ENCODE results near the gene SENP3.
A peak's percentile ranks its signal among the peaks of the same experiment; 100 is the strongest.
"Not testable (repeated sequence)": the region's sequence is repeated elsewhere in the genome, so short reads cannot be mapped to it uniquely, and the experiment has no call there.

Gene SENP3

GRCh38 chr17:7593296-7593695 lies 31.6 kb downstream of the SENP3 start:
- no peak for TF ChIP-seq CTCF (IDR thresholded peaks at IDR 0.05; ENCODE audit: control insufficient read depth, insufficient read depth, low read depth, low read length, missing control alignments)
- no peak for DNase-seq (ENCODE audit: low read depth)
- no peak overlapping the region for H3K4me3 ChIP-seq (ENCODE audit: control insufficient read depth, low read depth, low read length)

GRCh38 chr17:7597561-7597960 lies 35.8 kb downstream of the SENP3 start:
- DNase-seq (ENCODE audit: low read depth); H3K4me3 ChIP-seq (ENCODE audit: control insufficient read depth, low read depth, low read length): not testable (repeated sequence)

- DNase-seq (ENCODE audit: low read depth), result no peak
- no peak for TF ChIP-seq CTCF (IDR thresholded peaks at IDR 0.05; ENCODE audit: control insufficient read depth, insufficient read depth, low read depth, low read length, missing control alignments)
- H3K4me3 ChIP-seq (ENCODE audit: control insufficient read depth, low read depth, low read length), result no peak overlapping the region
Measured at GRCh38 chr17:7606280-7606679, 44.6 kb downstream of the SENP3 start.

- no peak overlapping the region for H3K4me3 ChIP-seq (ENCODE audit: control insufficient read depth, low read depth, low read length)
- TF ChIP-seq CTCF (IDR thresholded peaks at IDR 0.05; ENCODE audit: control insufficient read depth, insufficient read depth, low read depth, low read length, missing control alignments), result no peak
- no peak for DNase-seq (ENCODE audit: low read depth)
Measured at GRCh38 chr17:7610641-7611040, 48.9 kb downstream of the SENP3 start.

- no peak for TF ChIP-seq CTCF (IDR thresholded peaks at IDR 0.05; ENCODE audit: control insufficient read depth, insufficient read depth, low read depth, low read length, missing control alignments)
- no peak for DNase-seq (ENCODE audit: low read depth)
- no peak overlapping the region for H3K4me3 ChIP-seq (ENCODE audit: control insufficient read depth, low read depth, low read length)
Measured at GRCh38 chr17:7611635-7612293, 50.0 kb downstream of the SENP3 start.

- no peak for DNase-seq (ENCODE audit: low read depth)
- TF ChIP-seq CTCF (IDR thresholded peaks at IDR 0.05; ENCODE audit: control insufficient read depth, insufficient read depth, low read depth, low read length, missing control alignments), result no peak
- H3K4me3 ChIP-seq (ENCODE audit: control insufficient read depth, low read depth, low read length), result no peak overlapping the region
Measured at GRCh38 chr17:7612294-7612640, 50.5 kb downstream of the SENP3 start.

GRCh38 chr17:7613769-7614424 lies 52.2 kb downstream of the SENP3 start:
- no peak for DNase-seq (ENCODE audit: low read depth)
- no peak for TF ChIP-seq CTCF (IDR thresholded peaks at IDR 0.05; ENCODE audit: control insufficient read depth, insufficient read depth, low read depth, low read length, missing control alignments)
- H3K4me3 ChIP-seq (ENCODE audit: control insufficient read depth, low read depth, low read length), result peak overlapping the region; percentile 83
